K562 (cell line): ENCODE data around the gene RPP21. TPM values are rescaled to one million over a fixed set of nuclear protein-coding genes. Genes with fewer than 3 reads are reported as not detected.
A peak's percentile ranks its signal among the peaks of the same experiment; 100 is the strongest.

Experiments used
- ARID4B ChIP-seq: sonication (generic); formaldehyde crosslinking; IDR thresholded peaks from 2 replicates; pipeline ENCODE4 v1.8.0; 2022; ENCODE audit warnings: mild to moderate bottlenecking, missing genetic modification reagents
- CAMTA2 ChIP-seq: fragments of 250-450 bp; sonication (Bioruptor Pico); conservative IDR thresholded peaks from 2 replicates; pipeline ENCODE4 v1.5.1; 2022
- CREB3L1 ChIP-seq: fragments of 450-650 bp; IDR thresholded peaks from 2 replicates; pipeline ENCODE4 v1.6.1; 2014; ENCODE audit warnings: low read depth, mild to moderate bottlenecking, moderate library complexity, borderline replicate concordance
- ELF4 ChIP-seq: fragments of 450-650 bp; formaldehyde crosslinking; IDR thresholded peaks from 2 replicates; pipeline ENCODE4 v1.4.0; 2022; ENCODE audit warnings: missing genetic modification characterization
- HBP1 ChIP-seq: fragments of 450-650 bp; formaldehyde crosslinking; IDR thresholded peaks from 2 replicates; pipeline ENCODE4 v1.4.0; 2022; ENCODE audit warnings: missing genetic modification characterization
- IRF9 ChIP-seq: fragments of 450-650 bp; IDR thresholded peaks from 2 replicates; pipeline ENCODE4 v1.6.1; 2016; ENCODE audit warnings: missing biosample characterization, missing genetic modification characterization
- NFE2L1 ChIP-seq: fragments of 450-650 bp; IDR thresholded peaks from 2 replicates; pipeline ENCODE4 v1.6.1; 2016; ENCODE audit warnings: missing genetic modification characterization, low read depth, mild to moderate bottlenecking, missing compliant biosample characterization, moderate library complexity, borderline replicate concordance
- NR2C2 ChIP-seq, 2 experiments: fragments of 200-800 bp in 1 of 2; sonication (Bioruptor generic) in 1 of 2; sonication (generic) in 1 of 2; formaldehyde crosslinking in 1 of 2; IDR thresholded peaks; 2 replicates each; pipeline versions ENCODE4 v1.6.1 to v1.8.0; 2016 to 2022; ENCODE audit warnings: mild to moderate bottlenecking in 1 of 2, missing compliant biosample characterization in 1 of 2, missing genetic modification characterization in 1 of 2, missing genetic modification reagents in 1 of 2
- POLR2H ChIP-seq: IDR thresholded peaks from 2 replicates; pipeline ENCODE4 v1.6.1; 2016; ENCODE audit warnings: missing genetic modification characterization, low read depth, mild to moderate bottlenecking, control low read depth, missing compliant biosample characterization, moderate library complexity
- SMARCA4 ChIP-seq: fragments of 450-650 bp; IDR thresholded peaks from 2 replicates; pipeline ENCODE4 v1.6.1; 2016
- TEAD1 ChIP-seq, 2 experiments: fragments of 450-650 bp in 1 of 2; sonication (generic) in 1 of 2; formaldehyde crosslinking; IDR thresholded peaks; 2 replicates each; pipeline versions ENCODE4 v1.4.0 to v1.8.0; 2020 to 2022; ENCODE audit warnings: mild to moderate bottlenecking in 2 of 2, missing genetic modification reagents in 1 of 2
- U2AF1 ChIP-seq: fragments of 200-400 bp; formaldehyde crosslinking; optimal IDR thresholded peaks from 2 replicates; pipeline ENCODE3; 2017; ENCODE audit warnings: mild to moderate bottlenecking, low read depth, low read length, moderate library complexity
- ZBTB26 ChIP-seq: fragments of 450-650 bp; formaldehyde crosslinking; IDR thresholded peaks from 2 replicates; pipeline ENCODE4 v1.4.0; 2022; ENCODE audit warnings: missing genetic modification characterization
- ZFP36 ChIP-seq: fragments of 150-350 bp; IDR thresholded peaks from 2 replicates; pipeline ENCODE4 v1.6.1; 2018; ENCODE audit warnings: low read length, low read depth; ENCODE audit not compliant: partially characterized antibody
- ZNF511 ChIP-seq: sonication (generic); formaldehyde crosslinking; IDR thresholded peaks from 2 replicates; pipeline ENCODE4 v1.8.0; 2022; ENCODE audit warnings: mild to moderate bottlenecking, missing genetic modification reagents
- polyA plus RNA-seq, 8 experiments: library from polyadenylated mRNA; depleted of rRNA in 4 of 8; stranded (reverse) in 5 of 8; unstranded in 3 of 8; fragments of >200 nt; fragmentation: Nextera tagmentation in 2 of 8; fragmentation: Illumina TruSeq in 1 of 8; extraction: Ambion mirVana in 2 of 8; extraction: Trizol in 1 of 8; gene quantifications; 2 replicates each; pipeline versions ENCODE4 v1.2.1 to v1.2.3, GENCODE V29; 2011 to 2014; ENCODE audit warnings: inconsistent platforms in 1 of 8, missing spikeins in 1 of 8
- total RNA-seq, 7 experiments: library from RNA; depleted of rRNA in 6 of 7; stranded (reverse); fragments of >200 nt in 6 of 7; fragmentation: Illumina TruSeq in 2 of 7; extraction: Trizol in 2 of 7; gene quantifications; 2 replicates each; pipeline versions ENCODE4 v1.2.1 to v1.2.3, GENCODE V29; 2011 to 2021; ENCODE audit warnings: low replicate concordance in 1 of 7

RPP21 gene
- total and polyA plus RNA-seq, 9 of the 15 experiments (the other 6 are each of a cell fraction or from before 2014, with no cell fraction given) = 62.1 to 362 (median 166) TPM

- TF ChIP-seq ZNF511 (CRISPR knock-in tag) (peak; percentile 80), ARID4B (CRISPR knock-in tag) (peak; percentile 92; the same call in 1 of the 2 replicates), CREB3L1 (peak; percentile 72), ELF4 (CRISPR knock-in tag) (peak; percentile 90), SMARCA4 (no peak), NFE2L1 (tag) (no peak), IRF9 (tag) (no peak), U2AF1 (peak; percentile 86), HBP1 (CRISPR knock-in tag) (peak; percentile 78; the same call in 1 of the 2 replicates), CAMTA2 (CRISPR knock-in tag) (peak; percentile 46; the same call in 1 of the 2 replicates), ZFP36 (peak; percentile 33), TEAD1 (CRISPR knock-in tag; IDR thresholded peaks at IDR 0.05) (peak; percentile 37 to 84; a peak in 2 of 4 replicates), NR2C2 (CRISPR knock-in tag; IDR thresholded peaks at IDR 0.05) (no peak), NR2C2 (tag; IDR thresholded peaks at IDR 0.05) (peak; percentile 96), POLR2H (tag) (peak; percentile 74), ZBTB26 (CRISPR knock-in tag) (peak; percentile 63; the same call in 1 of the 2 replicates)
Measured at GRCh38 chr6:30326526-30327231, 18.3 kb upstream of the RPP21 start, which contains the start of gene TRIM39 (continued).
